ENCODE measurements around the gene MIS18BP1.

Gene MIS18BP1

DNA sequence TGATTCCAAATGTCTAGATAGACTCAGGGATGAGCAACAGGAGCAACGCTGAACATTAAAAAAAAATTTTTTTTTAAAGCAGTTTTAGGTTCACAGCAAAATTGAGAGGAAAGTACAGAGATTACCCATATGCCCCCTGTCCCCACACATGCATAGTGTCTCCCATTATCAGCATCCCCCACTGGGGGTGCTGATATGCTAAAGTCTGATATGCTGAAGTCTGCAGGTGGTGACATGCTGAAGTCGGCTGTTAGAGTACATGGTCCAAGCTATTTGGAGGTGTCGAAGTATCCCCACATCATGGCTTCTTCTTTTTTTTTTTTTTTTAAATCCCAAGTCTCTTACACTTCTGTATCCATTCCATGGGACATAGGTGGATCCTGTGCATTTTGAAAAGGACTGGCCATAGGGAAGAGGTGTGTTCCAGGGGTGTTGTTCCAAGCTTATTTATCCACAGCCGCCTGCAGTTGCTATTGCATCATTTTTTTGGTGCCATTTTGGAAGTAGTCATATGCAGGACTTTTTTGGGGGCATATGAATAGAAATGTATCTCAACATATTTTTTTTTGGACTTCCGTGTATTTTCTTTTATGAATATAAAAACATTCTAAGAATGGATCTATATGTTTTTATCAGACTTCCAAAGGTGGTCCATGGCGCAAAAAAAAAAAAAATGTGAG lies 19.0 kb upstream of the MIS18BP1 start:
- ChIA-PET CTCF (no interaction called here), POLR2A (ENCODE audit: low non-redundant PET) (interaction anchor here (0.6 kb wide), 1 partner anchor 709 kb away, joined by 3 read pairs; no protein-coding TSS in a partner anchor)
- no peak overlapping the region for H3K27ac ChIP-seq
- no peak for TF ChIP-seq CTCF (conservative IDR thresholded peaks at IDR 0.05; ENCODE audit: low read depth)
- no peak for DNase-seq (ENCODE audit: low spot score)

- no peak for TF ChIP-seq CTCF (conservative IDR thresholded peaks at IDR 0.05; ENCODE audit: low read depth)
- ChIA-PET CTCF (no interaction called here), POLR2A (ENCODE audit: low non-redundant PET) (no interaction called here)
- no peak for DNase-seq (ENCODE audit: low spot score)
- no peak overlapping the region for H3K27ac ChIP-seq
These were observed 17.0 kb upstream of the MIS18BP1 start for GRCh38 chr14:45270031-45270430.

DNA sequence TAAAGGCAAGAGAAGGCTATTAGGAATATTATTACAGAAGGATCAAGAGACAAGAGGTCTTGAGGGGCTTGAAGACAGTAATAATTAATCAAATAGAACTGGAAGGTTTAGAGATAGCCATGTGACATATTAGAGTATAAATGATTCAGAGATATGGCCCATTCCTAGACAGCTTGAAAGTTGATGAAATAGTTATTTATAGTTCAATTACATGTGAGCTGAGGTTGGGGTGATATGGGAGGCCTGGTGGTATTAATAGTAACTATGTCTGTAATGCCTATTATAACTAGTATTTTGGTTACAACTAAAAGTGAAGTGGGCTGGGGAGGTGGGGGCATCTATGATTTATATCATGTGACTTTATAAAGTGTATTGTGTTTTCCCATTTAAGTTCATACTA lies 14.1 kb upstream of the MIS18BP1 start:
- H3K27ac ChIP-seq: no peak overlapping the region
- DNase-seq (ENCODE audit: low spot score): no peak
- CTCF ChIA-PET: interaction anchor here (0.6 to 2.1 kb wide), 2 partner anchors 169 to 354 kb away, joined by 3 to 6 read pairs; no protein-coding TSS in a partner anchor
- no peak for TF ChIP-seq CTCF (conservative IDR thresholded peaks at IDR 0.05; ENCODE audit: low read depth)
- POLR2A ChIA-PET (ENCODE audit: low non-redundant PET): no interaction called here

DNA sequence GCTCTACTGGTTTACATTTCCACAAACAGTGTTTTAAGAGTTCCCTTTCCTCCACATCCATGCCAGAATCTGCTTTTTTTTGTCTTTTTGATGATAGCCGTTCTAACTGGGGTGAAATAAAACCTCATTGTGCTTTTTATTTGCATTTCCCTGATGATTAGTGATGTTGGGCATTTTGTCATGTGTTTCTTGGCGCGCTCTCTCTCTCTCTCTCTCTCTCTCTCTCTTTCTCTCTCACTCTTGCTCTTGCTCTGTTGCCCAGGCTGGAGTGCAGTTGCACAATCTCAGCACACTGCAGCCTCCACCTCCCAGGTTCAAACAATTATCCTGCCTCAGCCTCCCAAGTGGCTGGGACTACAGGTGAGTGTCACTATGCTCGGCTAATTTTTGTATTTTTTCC lies 9.6 kb upstream of the MIS18BP1 start:
- TF ChIP-seq CTCF (conservative IDR thresholded peaks at IDR 0.05; ENCODE audit: low read depth): no peak
- H3K27ac ChIP-seq: no peak overlapping the region
- CTCF ChIA-PET: no interaction called here
- DNase-seq (ENCODE audit: low spot score): no peak
- POLR2A ChIA-PET (ENCODE audit: low non-redundant PET): no interaction called here

DNA sequence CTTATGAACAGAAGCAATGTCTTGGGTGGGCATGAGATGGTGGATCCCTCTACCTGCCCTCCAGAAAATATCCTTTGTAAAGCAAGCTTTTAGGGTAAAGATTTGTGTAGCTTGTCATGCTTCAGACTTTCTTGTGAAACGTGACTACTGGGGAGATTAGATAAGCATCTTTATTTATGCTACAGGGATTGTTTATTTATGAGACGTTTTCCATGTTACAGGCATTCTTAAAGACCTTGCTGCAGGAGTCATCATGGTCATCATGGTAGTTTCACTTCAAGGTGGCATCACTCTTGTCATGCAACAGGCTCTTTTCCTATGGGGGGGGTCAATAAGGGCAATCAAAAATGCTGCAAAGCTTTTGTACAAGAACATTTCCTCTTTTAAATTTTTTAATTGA lies 8.2 kb upstream of the MIS18BP1 start:
- CTCF ChIA-PET: no interaction called here
- H3K27ac ChIP-seq: no peak overlapping the region
- POLR2A ChIA-PET (ENCODE audit: low non-redundant PET): no interaction called here
- DNase-seq (ENCODE audit: low spot score): no peak
- no peak for TF ChIP-seq CTCF (conservative IDR thresholded peaks at IDR 0.05; ENCODE audit: low read depth)

DNA sequence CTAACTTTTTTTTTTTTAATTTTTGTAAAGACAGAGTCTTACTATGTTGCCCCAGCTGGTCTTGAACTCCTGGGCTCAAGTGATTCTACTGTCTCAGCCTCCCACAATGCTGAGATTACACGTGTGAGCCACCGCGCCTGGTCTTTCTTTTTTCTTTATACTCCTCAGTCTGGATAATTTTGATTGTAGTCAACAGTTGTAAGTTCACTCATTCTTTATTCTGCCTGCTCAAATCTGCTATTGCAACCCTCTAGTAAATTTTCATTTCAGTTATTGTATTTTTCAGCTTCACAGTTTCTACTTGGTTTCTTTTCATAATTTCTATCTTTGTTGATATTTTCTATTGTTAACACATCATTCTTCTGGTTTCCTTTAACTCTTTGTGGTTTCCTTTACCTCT lies 5.8 kb upstream of the MIS18BP1 start:
- CTCF ChIA-PET: interaction anchor here (1.3 kb wide), 1 partner anchor 10 kb away, joined by 6 read pairs; no protein-coding TSS in a partner anchor
- TF ChIP-seq CTCF (conservative IDR thresholded peaks at IDR 0.05; ENCODE audit: low read depth): no peak
- no peak overlapping the region for H3K27ac ChIP-seq

More for the DNA sequence above, 5.8 kb upstream of the MIS18BP1 start:
- no peak for DNase-seq (ENCODE audit: low spot score)
- POLR2A ChIA-PET (ENCODE audit: low non-redundant PET): no interaction called here
